GM18873 (cell line): ENCODE measurements around the gene CCDC88B.

Experiments used
- ATAC-seq: cut with Tn5 transposase; IDR thresholded peaks from one replicate; pipeline ENCODE4 v1.9.1; 2021; ENCODE audit warnings: mild to moderate bottlenecking, moderate library complexity, moderate number of reproducible peaks; ENCODE audit not compliant: unreplicated experiment, low FRiP score

The CCDC88B gene

DNA sequence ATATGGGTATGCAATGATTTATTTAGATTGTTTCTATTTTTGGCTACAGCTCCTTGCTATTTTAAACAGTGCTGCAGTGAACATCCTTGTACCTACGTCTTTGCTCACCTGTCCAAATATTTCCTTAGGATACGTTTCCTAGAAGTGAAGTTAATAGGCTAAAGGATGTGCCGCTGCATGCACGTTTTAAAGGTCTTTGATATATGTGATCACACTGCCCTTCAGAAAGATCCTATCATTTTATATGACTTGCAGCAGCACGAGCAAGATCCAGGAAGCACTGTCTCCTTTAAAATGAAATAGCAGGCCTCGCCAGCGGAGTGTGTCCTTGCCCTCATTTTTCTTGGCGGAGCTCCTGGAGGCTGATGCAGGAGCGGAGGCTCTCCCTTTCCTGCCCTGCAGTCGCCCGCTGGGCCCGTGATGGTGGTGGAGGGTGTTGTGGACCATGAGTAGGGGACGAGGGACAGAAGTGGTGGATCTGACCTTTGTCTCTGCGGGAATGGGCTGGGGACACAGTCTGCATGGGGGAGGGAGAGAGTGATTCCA, 38.4 kb downstream of the CCDC88B start:
- ATAC-seq, result no peak

DNA sequence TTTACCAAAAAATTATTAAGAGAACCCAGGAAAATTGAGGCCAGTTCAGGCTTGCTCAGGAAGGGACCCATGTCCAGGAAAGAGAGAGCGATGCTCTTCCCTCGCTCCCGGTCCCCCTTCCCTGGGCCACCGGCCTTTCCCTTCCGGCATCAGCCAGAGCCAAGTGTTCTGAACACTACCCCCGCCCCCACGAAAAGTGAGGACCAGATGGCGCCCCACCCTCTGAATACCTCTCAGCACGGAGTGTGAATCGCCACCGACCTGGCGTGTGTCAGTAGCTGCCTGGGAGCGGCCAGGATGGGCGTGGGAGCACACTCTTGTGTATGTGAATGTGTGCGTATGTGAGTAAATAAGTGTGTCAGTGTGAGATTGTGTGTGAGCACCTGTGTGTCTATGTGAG, 39.2 kb downstream of the CCDC88B start:
- no peak for ATAC-seq

DNA sequence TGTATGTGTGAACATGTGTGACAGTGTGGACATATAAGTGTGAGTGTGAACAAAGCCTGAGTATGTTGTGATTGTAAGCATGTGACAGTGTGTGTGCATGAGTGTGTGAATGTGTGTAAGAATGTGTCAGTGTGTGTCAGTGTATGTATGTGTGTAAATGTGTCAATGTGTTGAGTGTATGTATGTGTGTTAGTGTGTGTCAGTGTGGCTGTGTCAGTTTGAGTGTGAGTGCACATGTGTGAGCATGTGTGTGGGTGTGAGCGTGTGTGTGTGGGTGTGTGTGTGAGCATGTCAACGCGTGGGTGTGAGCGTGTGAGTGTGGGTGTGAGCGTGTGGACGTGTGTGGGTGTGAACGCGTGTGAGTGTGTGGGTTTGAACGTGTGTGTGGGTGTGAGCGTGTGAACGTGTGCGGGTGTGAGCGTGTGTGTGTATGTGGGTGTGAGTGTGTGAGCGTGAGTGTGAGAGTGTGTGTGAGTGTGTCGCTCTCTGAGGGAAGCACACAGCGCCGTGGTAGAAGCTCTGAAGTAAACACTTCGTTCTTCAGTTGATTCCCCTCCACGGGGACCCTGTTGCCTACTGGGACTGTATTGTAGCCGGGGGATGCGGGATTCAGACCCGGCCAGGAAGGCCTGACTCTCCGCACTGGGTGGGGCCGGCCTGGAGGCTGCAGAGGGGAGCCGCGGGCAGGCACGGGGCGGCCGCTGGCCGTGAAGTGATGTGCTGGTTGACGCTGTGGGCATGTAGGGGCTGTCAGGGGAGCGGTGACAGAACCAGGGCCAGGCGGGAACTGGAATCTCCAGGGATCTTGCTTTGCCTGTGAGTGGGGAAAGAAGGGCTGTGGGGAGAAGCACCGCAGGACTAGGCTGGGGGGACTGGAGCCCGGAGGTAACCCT, 40.1 kb downstream of the CCDC88B start:
- no peak for ATAC-seq

DNA sequence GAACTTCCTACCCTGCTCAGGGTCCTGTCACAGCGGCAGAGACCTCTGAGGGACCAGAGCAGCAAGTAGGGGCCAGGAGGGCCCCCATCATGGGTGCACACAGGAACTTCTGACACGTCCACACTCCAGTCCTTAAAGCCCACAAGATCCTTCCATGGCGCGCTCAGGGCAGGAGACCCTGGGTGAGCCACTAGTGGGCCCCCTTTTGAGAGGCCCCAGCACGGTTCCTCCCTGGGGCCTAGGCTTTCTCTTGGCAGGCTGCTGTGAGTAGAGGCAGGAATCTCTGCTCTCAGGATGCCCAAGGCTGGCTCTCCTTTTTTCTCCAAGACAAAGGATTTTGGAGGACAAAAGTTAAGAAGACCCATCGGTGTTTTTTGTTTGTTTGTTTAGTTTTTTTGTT, 41.3 kb downstream of the CCDC88B start:
- ATAC-seq, result no peak

DNA sequence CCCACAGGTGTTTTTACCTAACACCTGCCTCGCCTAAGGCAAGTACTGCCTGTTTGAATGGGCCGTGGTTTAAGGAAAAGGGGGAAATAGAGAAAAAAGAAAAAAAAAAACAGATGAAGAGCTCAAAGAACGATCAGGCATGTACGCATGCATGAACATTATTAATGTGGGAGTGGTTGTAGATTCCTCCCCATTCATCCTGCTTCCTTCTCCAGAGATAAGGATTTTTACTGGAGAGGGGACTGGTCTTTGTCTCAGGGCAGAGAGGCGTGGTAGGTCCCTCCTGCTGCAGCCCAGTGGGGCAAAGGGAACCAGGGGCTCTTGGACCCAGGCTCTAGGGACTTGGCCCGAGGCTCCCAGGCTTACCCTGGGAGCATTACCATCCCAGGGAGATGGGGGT, 42.0 kb downstream of the CCDC88B start:
- no peak for ATAC-seq

DNA sequence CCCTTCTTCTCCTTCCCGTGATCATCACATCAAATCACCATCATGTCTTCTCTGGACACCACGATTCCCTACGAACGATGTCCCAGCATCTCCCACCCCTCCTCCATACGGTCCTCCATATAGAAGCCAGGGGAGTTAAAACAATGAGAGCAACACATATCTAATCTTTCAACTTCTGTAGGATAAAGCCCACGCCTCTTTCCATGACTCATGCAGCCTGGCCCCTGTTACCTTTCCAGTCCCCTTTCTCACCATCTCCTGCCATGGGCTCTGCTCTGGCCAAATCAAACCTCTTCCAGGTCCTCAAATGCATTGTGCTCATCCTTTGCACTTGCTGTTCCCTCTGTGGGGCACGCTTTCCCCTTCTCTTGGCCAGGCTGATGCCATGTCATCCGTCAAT, 42.6 kb downstream of the CCDC88B start:
- no peak for ATAC-seq

DNA sequence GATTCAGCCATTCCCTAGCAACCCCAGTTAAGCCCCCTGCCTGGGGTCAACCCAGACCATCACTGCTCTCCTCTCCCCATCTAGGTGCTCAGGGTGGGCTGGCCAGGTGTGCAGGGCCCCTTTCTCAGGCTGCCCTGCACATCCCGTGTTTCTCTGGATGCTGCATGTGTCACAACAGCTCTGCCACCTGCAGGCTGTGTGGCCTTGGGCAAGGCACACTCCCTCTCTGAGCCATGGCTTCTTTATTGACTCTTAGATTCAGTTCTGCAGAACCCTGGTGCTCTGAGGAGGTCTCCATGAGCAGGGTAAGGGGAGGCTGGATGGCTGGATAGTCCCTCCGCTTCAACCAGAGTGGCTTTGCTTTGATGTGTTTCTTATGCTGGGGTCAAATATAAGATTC, 43.6 kb downstream of the CCDC88B start:
- no peak for ATAC-seq

DNA sequence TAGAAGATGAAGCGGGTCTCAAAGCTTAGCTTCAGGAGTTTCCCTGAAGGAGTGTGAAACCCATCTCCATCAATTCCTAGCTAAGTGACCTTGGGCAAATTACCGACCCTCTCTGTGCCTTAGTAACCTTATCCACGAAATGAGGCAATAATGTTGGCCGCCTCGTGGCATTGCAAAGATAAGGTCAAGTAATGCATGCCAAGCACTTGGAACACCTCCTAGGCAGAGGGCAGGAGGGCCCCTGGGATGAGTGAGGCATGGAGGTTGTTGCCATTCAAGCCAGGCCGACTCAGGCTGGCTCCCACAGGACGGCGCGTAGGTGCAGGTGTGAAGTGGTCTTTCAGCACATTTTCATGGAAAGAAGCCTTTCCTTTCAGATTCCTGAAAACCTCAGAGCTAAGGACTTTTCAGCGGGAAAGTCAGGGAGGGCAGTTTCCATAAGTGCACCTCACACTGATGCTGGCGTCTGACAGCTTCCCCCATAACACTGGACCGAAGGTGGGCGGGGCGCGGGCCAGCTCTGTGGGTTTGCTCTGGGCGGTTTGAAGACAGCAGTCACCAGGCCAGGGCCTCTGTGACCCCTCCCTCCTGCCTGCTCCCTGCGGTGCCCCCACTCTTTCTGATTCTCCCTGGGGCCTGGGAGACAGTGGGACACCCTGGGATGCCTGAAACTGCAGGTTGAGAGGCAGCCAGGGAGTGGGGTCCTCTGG, 44.2 kb downstream of the CCDC88B start:
- ATAC-seq, result no peak

DNA sequence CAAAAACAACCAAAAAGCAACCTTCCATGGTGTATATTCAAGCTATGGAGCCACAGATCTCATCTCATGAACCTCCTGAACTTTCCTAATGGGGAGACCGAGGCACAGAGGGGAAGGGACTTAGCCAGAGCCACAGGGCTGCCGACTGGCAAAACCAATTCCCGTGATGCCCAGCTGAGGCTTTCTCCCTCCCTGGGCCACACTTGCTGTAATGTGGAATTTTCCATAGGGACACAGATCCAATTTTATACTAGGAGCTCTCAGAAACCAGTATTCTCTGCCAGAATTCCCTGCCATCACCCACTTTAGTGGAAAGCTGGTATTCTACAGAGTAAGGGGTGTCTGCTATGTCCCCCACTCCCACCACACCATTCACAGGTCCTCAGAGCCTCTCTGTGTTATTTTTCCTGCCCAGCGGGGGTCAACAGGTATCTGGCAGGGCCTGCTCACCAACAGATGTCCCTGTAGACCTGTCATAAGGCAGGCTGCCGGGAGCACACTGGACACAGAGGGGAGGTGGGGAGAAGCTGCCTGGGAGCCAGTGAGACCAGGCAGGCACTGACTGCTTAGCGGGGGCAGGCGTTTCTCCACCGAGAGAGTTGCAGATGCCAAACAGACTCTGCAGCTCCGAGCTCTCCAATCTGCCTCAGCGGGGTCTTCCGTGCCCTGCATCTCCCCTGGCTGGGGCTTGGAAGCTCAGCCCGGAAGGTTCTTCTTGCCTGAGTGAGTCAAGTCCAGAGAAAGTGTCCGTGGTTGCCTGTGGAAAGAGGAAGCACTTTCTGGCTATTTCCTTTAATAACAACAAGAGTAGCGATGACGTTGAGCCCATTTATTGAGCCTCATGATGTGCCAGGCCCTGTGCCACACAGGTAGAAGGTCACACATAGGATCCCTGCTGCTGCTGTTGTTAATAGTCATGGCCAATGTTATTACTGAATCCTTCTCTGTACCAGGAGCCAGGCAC, 45.3 kb downstream of the CCDC88B start:
- ATAC-seq, result no peak

DNA sequence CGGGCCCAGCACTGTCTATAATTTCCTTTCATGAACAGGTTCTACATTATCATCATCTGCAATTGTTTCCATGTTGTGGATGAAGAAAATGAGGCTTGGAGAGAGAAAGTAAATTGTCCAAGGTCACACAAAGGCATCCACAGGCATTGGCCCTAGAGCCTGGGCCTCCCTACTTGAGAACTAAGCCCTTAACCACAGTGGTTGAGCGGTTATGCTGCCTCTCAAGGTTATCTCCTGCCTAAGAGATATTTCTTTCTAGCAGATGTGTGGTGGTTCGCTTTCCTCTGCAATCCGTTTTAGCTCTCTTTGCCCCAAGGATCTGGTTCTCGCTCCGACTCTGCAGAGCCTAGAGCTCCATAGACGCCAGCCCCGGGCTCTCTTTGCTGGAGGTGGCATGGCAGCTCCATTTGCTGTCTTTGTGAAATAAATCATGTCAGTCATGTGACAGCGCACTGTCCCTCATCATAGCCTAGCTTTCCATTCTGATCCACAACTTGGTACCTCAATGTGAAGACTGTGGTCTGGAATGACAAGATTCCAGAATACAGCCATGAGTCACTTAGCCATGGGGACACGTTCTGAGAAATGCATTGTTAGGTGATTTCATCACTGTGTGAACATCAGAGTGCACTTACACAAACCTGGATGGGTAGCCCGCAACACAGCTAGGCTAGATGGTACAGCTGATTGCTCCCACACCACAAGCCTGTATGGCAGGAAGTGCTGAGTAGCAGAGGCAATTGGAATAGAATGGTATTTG, 46.1 kb downstream of the CCDC88B start:
- ATAC-seq, result no peak

DNA sequence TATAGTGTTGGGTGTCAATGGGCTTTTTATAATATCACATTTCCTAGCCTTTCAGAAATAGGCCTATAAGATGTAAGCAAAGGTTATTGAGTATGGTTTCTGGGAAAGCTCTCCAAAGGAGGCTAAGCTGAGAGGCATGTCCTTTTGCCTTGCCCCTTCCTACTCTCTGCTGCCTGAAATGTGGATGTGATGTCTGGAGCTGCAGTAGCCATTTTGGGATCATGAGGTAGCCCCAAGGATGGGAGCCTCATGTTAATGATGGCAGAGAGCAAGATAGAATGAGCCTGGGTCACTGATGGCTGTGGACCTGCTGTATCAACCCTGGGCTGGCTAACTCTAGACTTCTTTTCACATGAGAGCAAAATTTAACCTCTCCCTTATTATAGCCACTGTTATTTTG, 47.9 kb downstream of the CCDC88B start:
- ATAC-seq, result no peak

DNA sequence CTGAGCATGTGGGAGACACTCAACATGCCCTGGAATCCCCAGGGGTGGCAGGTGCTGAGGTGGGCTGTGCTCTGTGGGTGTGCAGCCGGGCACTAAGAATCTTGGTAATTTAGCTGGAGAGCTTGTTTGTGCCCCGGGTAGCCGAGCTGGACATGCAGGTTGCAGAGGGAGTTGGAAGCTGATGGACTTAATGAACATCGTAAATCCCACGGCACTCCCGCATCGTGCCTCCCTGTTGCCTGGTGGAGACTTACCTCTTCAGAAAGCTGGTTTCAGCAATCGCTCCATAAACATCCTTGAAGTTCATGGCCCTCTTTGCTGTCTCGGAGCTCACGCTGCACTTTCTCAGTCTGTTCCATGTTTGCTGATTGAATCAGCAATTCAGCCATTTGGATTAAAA, 48.9 kb downstream of the CCDC88B start:
- ATAC-seq, result no peak

DNA sequence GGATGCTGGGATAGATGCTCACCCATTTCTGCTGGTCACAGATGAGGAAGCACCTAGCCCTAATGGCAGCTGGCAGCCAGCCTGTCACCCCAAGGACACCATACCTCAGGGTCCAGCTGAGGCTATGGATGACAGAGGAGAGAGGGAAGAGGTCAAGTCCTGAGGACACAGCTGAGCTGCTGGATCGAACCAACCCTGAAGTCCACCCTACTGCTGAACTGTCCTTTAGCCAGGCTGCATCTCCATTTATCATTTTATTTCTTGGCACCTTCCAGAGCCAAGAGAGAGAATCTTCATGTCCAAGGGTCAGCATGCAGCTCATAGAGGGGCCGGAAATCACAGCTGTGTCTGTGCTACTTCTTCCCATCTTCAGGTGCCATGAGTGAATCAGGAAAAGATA, 49.8 kb downstream of the CCDC88B start:
- no peak for ATAC-seq

DNA sequence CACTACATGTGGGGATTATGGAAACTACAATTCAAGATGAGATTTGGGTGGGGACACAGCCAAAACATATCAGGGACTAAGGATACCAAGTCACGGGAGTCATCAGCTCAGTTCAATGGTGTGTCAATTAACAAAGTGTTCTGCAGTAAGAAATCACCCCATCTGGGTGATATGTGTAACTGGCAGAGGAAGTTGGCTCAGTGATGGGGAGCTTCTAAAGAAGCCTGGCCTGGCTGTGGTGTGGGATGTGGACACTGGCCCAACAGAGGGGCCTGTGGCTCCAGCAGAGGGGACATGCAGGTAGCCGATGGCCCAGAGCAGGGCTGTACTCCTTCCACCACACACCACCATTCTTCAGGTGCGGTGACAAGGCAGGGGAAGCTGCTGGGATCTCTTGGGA, 50.6 kb downstream of the CCDC88B start:
- ATAC-seq, result no peak

DNA sequence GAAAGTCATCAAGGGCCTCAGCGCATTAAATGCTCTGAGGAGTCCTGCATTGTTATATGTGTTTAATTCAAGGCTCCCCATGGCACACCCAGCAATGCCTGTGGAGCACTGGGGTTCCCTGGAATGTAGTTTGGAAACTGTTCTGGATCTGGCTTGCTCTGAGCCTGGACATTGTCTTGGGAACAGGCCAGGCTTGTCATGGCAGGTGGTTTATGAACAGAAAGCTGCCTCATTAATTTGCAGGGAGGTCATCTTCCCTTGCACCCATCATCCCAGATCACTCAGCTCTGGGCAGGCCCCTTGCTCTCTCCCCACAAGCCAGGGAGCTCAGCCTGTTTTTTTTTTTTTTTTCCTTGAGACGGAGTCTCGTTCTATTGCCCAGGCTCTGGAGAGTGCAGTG, 51.8 kb downstream of the CCDC88B start:
- ATAC-seq, result no peak

DNA sequence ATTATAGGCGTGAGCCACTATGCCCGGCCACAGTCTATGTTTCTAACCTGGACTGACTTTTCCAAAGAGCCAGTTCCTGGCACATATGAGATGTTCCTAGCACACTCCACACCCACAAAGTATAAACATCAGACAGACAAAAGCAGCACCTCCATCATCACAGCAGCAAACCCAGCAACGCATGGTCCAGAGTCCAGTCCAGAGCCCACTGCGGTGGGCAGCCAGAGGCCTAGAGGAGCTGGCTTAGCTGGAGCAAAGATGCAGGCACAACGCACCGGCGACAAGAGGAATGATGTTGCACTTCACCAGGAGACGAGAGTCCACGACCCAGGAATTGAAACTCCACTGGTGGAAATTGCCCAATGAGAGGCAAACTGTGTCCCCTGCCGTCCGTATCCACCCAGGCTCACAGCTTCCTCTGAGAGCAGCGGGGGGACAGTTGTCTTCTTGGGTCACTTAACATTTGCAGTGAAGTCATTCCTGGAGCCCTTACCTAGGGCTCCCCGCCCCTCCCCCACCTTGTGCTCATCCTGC, 55.6 kb downstream of the CCDC88B start:
- no peak for ATAC-seq

DNA sequence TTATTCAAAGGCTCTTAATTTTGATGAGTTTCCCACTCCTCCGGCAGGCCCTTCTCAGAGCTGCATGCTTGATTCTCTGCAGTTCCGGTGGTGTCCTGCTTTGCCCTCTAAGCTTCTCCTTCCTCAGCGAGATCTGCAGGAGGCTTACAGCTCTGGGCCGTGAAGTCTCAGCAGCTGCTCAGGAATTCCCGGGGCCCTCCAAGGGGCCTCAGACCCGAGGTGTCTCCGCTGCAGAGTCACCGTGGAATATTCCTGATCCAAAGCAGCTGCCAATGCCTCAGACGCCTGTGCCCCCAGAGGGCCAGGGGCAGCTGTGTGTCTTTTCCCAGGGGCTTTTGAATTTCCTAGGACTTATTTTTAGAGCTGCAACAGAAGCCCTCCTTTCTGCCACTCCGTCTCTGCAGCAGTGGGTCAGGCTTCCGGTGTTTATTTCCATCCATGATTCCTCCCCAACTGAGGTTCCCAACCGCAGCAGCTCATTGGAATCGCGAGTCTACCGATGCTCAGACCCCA, 56.1 kb downstream of the CCDC88B start:
- ATAC-seq, result no peak

DNA sequence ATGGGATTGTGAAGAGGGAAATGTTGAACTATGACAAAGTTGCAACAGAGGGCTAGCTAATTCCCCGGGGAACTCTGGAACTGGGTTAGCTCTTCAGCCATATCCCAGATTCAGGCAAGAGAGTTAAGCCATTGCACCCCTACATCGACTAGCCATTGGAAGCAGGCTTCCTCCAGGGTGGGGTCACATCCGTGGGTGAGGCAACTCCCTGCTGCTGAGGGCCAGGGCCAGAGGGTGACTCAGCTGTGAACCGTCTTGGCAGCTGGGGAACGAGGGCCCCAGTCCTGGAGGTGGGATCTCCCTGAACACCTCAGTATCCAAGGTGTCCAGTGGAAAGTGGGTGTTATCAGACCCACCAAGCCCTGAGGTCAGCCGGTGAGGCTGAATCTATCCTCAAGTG, 60.1 kb downstream of the CCDC88B start:
- no peak for ATAC-seq

DNA sequence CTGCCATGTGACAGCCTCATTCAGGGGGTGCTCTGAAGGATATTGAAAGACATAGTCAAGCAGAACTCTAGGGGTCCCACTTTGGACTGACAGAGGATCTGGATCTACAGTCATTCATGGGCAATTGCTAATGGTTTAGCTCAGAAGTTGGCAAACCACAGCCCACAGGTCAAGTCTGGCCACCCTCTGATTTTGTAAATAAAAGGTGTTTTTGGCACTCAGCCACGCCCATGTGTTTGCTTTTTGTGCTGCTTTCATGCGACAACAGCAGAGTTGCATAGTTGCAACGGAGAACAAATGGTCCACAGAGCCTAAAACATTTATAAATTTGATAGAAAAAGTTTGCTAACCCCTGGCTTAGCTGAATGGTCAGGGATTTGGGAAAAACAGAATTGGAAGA, 60.7 kb downstream of the CCDC88B start:
- ATAC-seq, result no peak
